Neural progenitor cell (in vitro differentiated cells): ENCODE data around the gene SNAPC2. TPM values are rescaled to one million over a fixed set of nuclear protein-coding genes. Genes with fewer than 3 reads are reported as not detected.
A peak's percentile ranks its signal among the peaks of the same experiment; 100 is the strongest.

Source experiments
- DNase-seq: peaks from one replicate; pipeline ENCODE4 v3.0.0-alpha.2; 2016; ENCODE audit warnings: low spot score
- H2AFZ ChIP-seq: fragments of 200-600 bp; sonication (generic); replicated peaks from 2 replicates; pipeline ENCODE4 v1.6.1; 2016; ENCODE audit warnings: antibody characterized with exemption
- H3F3A ChIP-seq: fragments of 200-600 bp; sonication (generic); 2 replicates; pipeline ENCODE4 v1.6.1; 2016; ENCODE audit warnings: antibody characterized with exemption, low read depth
- H3K27ac ChIP-seq: fragments of 200-600 bp; sonication (generic); 2 replicates; pipeline ENCODE4 v1.5.1; 2016; ENCODE audit warnings: mild to moderate bottlenecking
- H3K27me3 ChIP-seq: fragments of 200-600 bp; sonication (generic); 2 replicates; pipeline ENCODE4 v1.6.1; 2016; ENCODE audit warnings: mild to moderate bottlenecking, moderate library complexity
- H3K36me3 ChIP-seq: fragments of 200-600 bp; sonication (generic); 2 replicates; pipeline ENCODE4 v1.5.1; 2016
- H3K4me1 ChIP-seq: fragments of 200-600 bp; sonication (generic); 2 replicates; pipeline ENCODE4 v1.6.1; 2016; ENCODE audit warnings: mixed run types
- H3K4me2 ChIP-seq: fragments of 200-600 bp; sonication (generic); 2 replicates; pipeline ENCODE4 v1.6.1; 2016
- H3K4me3 ChIP-seq: fragments of 200-600 bp; sonication (generic); 2 replicates; pipeline ENCODE4 v1.5.1; 2016
- H3K79me2 ChIP-seq: fragments of 200-600 bp; sonication (generic); 2 replicates; pipeline ENCODE4 v1.6.1; 2016; ENCODE audit warnings: low read depth
- H3K9ac ChIP-seq: fragments of 200-600 bp; sonication (generic); 2 replicates; pipeline ENCODE4 v1.6.1; 2016
- H3K9me3 ChIP-seq: fragments of 200-600 bp; sonication (generic); 2 replicates; pipeline ENCODE4 v1.5.1; 2016; ENCODE audit warnings: low read depth
- H4K20me1 ChIP-seq: fragments of 200-600 bp; sonication (generic); 2 replicates; pipeline ENCODE4 v1.6.1; 2016; ENCODE audit warnings: low read depth
- H3K27ac Mint-ChIP-seq: 3 replicates; pipeline ENCODE4 v1.8.0; 2021; ENCODE audit warnings: mixed read lengths
- H3K27me3 Mint-ChIP-seq: 2 replicates; pipeline ENCODE4 v1.8.0; 2022; ENCODE audit warnings: low read depth, mild to moderate bottlenecking, inconsistent platforms, moderate library complexity, mixed read lengths; ENCODE audit not compliant: insufficient read depth
- H3K36me3 Mint-ChIP-seq: 3 replicates; pipeline ENCODE4 v1.8.0; 2021; ENCODE audit warnings: mixed read lengths
- H3K4me1 Mint-ChIP-seq: 3 replicates; pipeline ENCODE4 v1.8.0; 2021; ENCODE audit warnings: mixed read lengths
- H3K4me3 Mint-ChIP-seq: 3 replicates; pipeline ENCODE4 v1.8.0; 2021; ENCODE audit warnings: mild to moderate bottlenecking, moderate library complexity, mixed read lengths
- H3K9me3 Mint-ChIP-seq: 3 replicates; pipeline ENCODE4 v1.8.0; 2020; ENCODE audit warnings: mixed read lengths
- EZH2 ChIP-seq: fragments of 200-600 bp; sonication (generic); IDR thresholded peaks from 2 replicates; pipeline ENCODE4 v1.6.1; 2017; ENCODE audit warnings: antibody characterized with exemption, mild to moderate bottlenecking, moderate library complexity
- EZH2phosphoT487 ChIP-seq: fragments of 200-600 bp; sonication (generic); IDR thresholded peaks from 2 replicates; pipeline ENCODE4 v1.6.1; 2017; ENCODE audit warnings: antibody characterized with exemption
- total RNA-seq: library from RNA; depleted of rRNA; stranded (reverse); fragments of >200 nt; gene quantifications from 2 replicates; pipeline ENCODE4 v1.2.3, GENCODE V29; 2015; ENCODE audit warnings: low replicate concordance
- TF ChIP-seq, protein P1 (sequence below): fragments of 200-600 bp; sonication (generic); IDR thresholded peaks from 2 replicates; pipeline ENCODE4 v1.5.1; 2017; ENCODE audit warnings: antibody characterized with exemption, mild to moderate bottlenecking

The SNAPC2 gene
- total RNA-seq, 1 donor from 2014 or later = 5.7 TPM

DNA sequence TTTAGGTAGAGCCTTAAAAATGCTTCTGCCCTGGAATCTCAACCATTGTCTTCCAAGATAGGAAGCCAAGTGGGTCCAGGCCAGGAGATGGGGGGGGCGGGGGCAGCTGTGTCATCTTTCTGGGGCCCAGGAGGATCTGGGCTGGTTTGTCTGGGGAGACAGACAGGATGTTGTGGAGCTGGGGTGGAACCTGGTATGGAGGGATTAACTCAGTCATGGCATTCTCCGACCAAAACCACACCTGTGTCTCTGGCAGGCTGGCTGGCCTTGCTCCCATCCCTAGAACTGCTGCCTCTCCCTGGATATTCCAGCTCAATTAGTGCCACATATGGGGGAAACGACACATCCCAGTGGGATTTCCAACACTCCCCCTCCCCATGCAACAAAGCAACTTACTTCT, 19.2 kb upstream of the SNAPC2 start:
- Histone ChIP-seq H3K4me1 (peaks cover 11% of the 10 kb centered on the region), H2AFZ (no peak overlapping the region), H3K36me3 (no peaks in the 10 kb centered on the region), H3K9me3 (no peaks in the 10 kb centered on the region), H3K4me3 (no peak overlapping the region), H3K27me3 (peaks cover 5% of the 10 kb centered on the region), H3K4me2 (no peak overlapping the region), H3K9ac (no peak overlapping the region), H4K20me1 (peaks cover 19% of the 10 kb centered on the region), H3K27ac (no peak overlapping the region), H3F3A (peaks cover 9% of the 10 kb centered on the region), H3K79me2 (peaks cover 19% of the 10 kb centered on the region)
- Mint-ChIP-seq H3K9me3 (no peaks in the 10 kb centered on the region), H3K4me1 (peaks cover 20% of the 10 kb centered on the region), H3K27me3 (peaks cover 7% of the 10 kb centered on the region), H3K27ac (no peak overlapping the region), H3K4me3 (no peak overlapping the region), H3K36me3 (peaks cover 2% of the 10 kb centered on the region)
- TF ChIP-seq EZH2 (no peak), EZH2phosphoT487 (no peak)
- TF ChIP-seq, protein P1, sequence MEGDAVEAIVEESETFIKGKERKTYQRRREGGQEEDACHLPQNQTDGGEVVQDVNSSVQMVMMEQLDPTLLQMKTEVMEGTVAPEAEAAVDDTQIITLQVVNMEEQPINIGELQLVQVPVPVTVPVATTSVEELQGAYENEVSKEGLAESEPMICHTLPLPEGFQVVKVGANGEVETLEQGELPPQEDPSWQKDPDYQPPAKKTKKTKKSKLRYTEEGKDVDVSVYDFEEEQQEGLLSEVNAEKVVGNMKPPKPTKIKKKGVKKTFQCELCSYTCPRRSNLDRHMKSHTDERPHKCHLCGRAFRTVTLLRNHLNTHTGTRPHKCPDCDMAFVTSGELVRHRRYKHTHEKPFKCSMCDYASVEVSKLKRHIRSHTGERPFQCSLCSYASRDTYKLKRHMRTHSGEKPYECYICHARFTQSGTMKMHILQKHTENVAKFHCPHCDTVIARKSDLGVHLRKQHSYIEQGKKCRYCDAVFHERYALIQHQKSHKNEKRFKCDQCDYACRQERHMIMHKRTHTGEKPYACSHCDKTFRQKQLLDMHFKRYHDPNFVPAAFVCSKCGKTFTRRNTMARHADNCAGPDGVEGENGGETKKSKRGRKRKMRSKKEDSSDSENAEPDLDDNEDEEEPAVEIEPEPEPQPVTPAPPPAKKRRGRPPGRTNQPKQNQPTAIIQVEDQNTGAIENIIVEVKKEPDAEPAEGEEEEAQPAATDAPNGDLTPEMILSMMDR = no peak
- DNase-seq = no peak

DNA sequence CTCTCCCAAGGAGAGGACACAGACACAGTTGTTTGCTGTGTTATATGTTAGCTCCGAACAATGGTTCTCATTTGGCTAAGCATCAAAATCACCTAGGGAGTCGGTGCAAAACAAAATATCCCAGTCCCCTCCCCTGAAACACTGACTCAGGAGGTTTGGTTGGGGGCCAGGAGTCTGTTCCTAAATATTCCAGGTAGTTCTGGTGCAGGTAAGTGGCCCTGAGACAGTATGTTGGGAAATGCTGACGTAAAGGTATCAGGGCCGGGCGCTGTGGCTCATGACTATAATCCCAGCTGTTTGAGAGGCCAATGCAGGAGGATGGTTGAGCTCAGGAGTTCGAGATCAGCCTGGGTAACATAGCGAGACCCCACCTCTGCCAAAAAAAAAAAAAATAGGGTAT, 18.8 kb upstream of the SNAPC2 start:
- Histone ChIP-seq H3K9me3 (no peaks in the 10 kb centered on the region), H3K4me1 (peaks cover 11% of the 10 kb centered on the region), H3K79me2 (peaks cover 23% of the 10 kb centered on the region), H3F3A (peaks cover 9% of the 10 kb centered on the region), H3K9ac (no peak overlapping the region), H2AFZ (no peak overlapping the region), H3K36me3 (no peaks in the 10 kb centered on the region), H3K27ac (no peak overlapping the region), H3K4me2 (no peak overlapping the region), H4K20me1 (peaks cover 23% of the 10 kb centered on the region), H3K4me3 (no peak overlapping the region), H3K27me3 (peaks cover 5% of the 10 kb centered on the region)
- peaks cover 7% of the 10 kb centered on the region for H3K27me3 Mint-ChIP-seq
- H3K4me3 Mint-ChIP-seq = no peak overlapping the region
- DNase-seq = no peak
- no peaks in the 10 kb centered on the region for H3K9me3 Mint-ChIP-seq
- H3K27ac Mint-ChIP-seq = no peak overlapping the region
- TF ChIP-seq EZH2 = no peak
- peaks cover 20% of the 10 kb centered on the region for H3K4me1 Mint-ChIP-seq
- H3K36me3 Mint-ChIP-seq = peaks cover 2% of the 10 kb centered on the region

DNA sequence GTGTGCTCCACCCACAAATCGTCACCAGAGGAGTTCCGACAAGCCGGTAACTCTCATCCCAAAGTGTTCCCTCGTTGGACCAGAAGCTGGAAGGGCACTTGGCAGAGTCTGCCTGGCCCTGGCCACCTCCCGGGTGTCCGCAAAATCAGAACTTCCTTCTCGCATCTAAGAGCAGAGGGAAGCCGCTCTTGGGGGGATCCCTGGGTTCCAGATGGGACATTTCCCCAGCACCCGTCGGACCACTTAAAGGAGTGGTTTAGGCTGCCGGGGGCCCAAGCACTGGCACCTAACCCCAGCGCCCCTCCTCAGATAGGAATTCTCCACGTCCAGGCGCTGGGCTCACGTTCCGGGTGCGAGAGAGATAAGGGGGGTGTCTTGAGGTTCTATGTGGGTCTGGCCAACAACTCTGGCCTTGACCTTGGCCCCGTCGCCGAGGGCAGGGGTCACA, 17.3 kb upstream of the SNAPC2 start:
- Histone ChIP-seq H3F3A (peaks cover 9% of the 10 kb centered on the region), H2AFZ (peak overlapping the region; percentile 49), H4K20me1 (peaks cover 38% of the 10 kb centered on the region), H3K4me1 (peaks cover 11% of the 10 kb centered on the region), H3K9me3 (no peaks in the 10 kb centered on the region), H3K79me2 (peaks cover 35% of the 10 kb centered on the region), H3K36me3 (no peaks in the 10 kb centered on the region), H3K27ac (no peak overlapping the region), H3K9ac (no peak overlapping the region), H3K27me3 (peaks cover 5% of the 10 kb centered on the region), H3K4me3 (peak overlapping the region; percentile 36), H3K4me2 (peak overlapping the region; percentile 70)
- no peak for TF ChIP-seq EZH2
- TF ChIP-seq, protein P1 = no peak
- no peak for TF ChIP-seq EZH2phosphoT487
- peaks cover 20% of the 10 kb centered on the region for H3K4me1 Mint-ChIP-seq
- peak overlapping the region; percentile 93 for H3K27ac Mint-ChIP-seq
- peaks cover 7% of the 10 kb centered on the region for H3K27me3 Mint-ChIP-seq
- H3K4me3 Mint-ChIP-seq = peak overlapping the region; percentile 92
- no peak for DNase-seq
- H3K36me3 Mint-ChIP-seq = peaks cover 2% of the 10 kb centered on the region
- no peaks in the 10 kb centered on the region for H3K9me3 Mint-ChIP-seq

DNA sequence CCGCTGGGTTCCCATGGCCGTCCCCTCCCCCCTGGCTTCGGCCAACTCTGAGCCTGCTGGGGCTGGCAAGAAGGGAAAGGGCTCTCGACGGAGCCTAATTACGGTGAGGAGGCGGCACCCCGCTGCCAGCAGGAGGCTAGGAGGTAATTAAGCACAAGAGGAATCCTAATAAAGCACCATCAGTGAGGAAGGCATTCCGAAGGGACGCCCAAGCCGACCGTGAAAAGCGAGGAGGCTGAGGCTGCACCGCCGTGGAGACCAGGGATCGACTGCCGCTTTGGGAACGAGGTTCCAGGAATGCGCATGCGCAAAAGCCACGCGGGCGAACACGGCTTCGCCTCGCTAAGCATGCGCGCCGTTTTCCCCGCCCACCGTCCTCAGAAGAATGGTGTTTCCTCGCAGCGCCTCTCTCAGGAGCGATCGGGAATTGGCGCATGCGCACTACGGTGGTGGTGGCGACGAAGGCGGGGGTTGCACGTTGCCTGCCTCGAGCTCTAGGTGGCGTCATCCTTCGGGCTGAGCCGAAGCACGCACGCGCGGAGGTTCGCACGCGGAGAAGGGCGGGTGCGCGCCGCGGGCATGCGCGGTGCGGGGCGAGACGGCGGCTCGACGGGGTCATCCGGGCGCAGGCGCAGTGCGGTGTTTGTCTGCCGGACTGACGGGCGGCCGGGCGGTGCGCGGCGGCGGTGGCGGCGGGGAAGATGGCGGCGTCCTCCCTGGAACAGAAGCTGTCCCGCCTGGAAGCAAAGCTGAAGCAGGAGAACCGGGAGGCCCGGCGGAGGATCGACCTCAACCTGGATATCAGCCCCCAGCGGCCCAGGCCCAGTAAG, 16.7 kb upstream of the SNAPC2 start, which contains the start of gene MAP2K7:
MAP2K7 (plus strand) TSS at position 634 of the 830 bp plus-strand sequence; CDS start at position 702, 68 bp downstream.
- H3K36me3 ChIP-seq = no peaks in the 10 kb centered on the region
- peak within 1 kb of the TSS; percentile 91 for H3K4me3 ChIP-seq
- H3K27ac ChIP-seq = no peak within 1 kb of the TSS
- no peaks in the 10 kb centered on the region for H3K9me3 Mint-ChIP-seq
- H3K79me2 ChIP-seq = peaks cover 37% of the 10 kb centered on the region
- peak; percentile 100 for DNase-seq
- peaks cover 44% of the 10 kb centered on the region for H4K20me1 ChIP-seq
- peak within 1 kb of the TSS; percentile 49 for H2AFZ ChIP-seq
- no peak within 1 kb of the TSS for H3K9ac ChIP-seq
- peaks cover 20% of the 10 kb centered on the region for H3K4me1 Mint-ChIP-seq
- peak within 1 kb of the TSS; percentile 93 for H3K27ac Mint-ChIP-seq
- peak within 1 kb of the TSS; percentile 92 for H3K4me3 Mint-ChIP-seq
- peaks cover 5% of the 10 kb centered on the region for H3K27me3 ChIP-seq
- no peak for TF ChIP-seq EZH2phosphoT487
- TF ChIP-seq, protein P1 = peak; percentile 71
- no peak for TF ChIP-seq EZH2
- H3K9me3 ChIP-seq = no peaks in the 10 kb centered on the region
- peak within 1 kb of the TSS; percentile 88 for H3K4me2 ChIP-seq
- peaks cover 2% of the 10 kb centered on the region for H3K36me3 Mint-ChIP-seq
- H3K4me1 ChIP-seq = peaks cover 11% of the 10 kb centered on the region
- peaks cover 9% of the 10 kb centered on the region for H3F3A ChIP-seq
- peaks cover 5% of the 10 kb centered on the region for H3K27me3 Mint-ChIP-seq
